Stomach (tissue), 9 donors: Measurements from ENCODE around the gene TMEM52. TPM values are rescaled to one million over a fixed set of nuclear protein-coding genes. Genes with fewer than 3 reads are reported as not detected.
A peak's percentile ranks its signal among the peaks of the same experiment; 100 is the strongest.

Source experiments
- DNase-seq, 2 donors: peaks; one replicate each; pipeline versions ENCODE4 v3.0.0 to v3.0.0-alpha.2; 2013 to 2019
- H3K27ac ChIP-seq, 5 donors: fragments of 200-600 bp in 4 of 5; sonication (generic) in 4 of 5; one replicate each; pipeline ENCODE4 v1.5.1; 2013 to 2019; ENCODE audit warnings: mild to moderate bottlenecking in 1 of 5, moderate library complexity in 1 of 5
- H3K27me3 ChIP-seq, 3 donors: fragments of 200-600 bp; sonication (generic); one replicate each; pipeline ENCODE4 v1.5.1; 2017 to 2019; ENCODE audit warnings: mixed run types in 1 of 3
- H3K36me3 ChIP-seq, 4 donors: fragments of 200-600 bp; sonication (generic); 1 replicate in 3 of 4; 2 replicates in 1 of 4; pipeline ENCODE4 v1.5.1; 2016 to 2019
- H3K4me1 ChIP-seq, 4 donors: fragments of 200-600 bp; sonication (generic); one replicate each; pipeline ENCODE4 v1.5.1; 2016 to 2019
- H3K4me3 ChIP-seq, 4 donors: fragments of 200-600 bp; sonication (generic) in 3 of 4; one replicate each; pipeline ENCODE4 v1.5.1; 2016 to 2019; ENCODE audit warnings: mild to moderate bottlenecking in 1 of 4
- H3K9me3 ChIP-seq, 4 donors: fragments of 200-600 bp; sonication (generic); one replicate each; pipeline ENCODE4 v1.5.1; 2016 to 2019
- EP300 ChIP-seq: sonication (generic); formaldehyde crosslinking; IDR thresholded peaks from one replicate; pipeline ENCODE4 v1.6.1; 2017; ENCODE audit warnings: antibody characterized with exemption
- POLR2A ChIP-seq, 4 donors: fragments of 450-650 bp; IDR thresholded peaks; one replicate each; pipeline ENCODE4 v1.6.1; 2016; ENCODE audit warnings: antibody characterized with exemption in 4 of 4, control low read depth in 2 of 4, mild to moderate bottlenecking in 1 of 4, moderate library complexity in 1 of 4
- POLR2AphosphoS5 ChIP-seq, 3 donors: sonication (generic); formaldehyde crosslinking; IDR thresholded peaks; one replicate each; pipeline ENCODE4 v1.6.1; 2016; ENCODE audit warnings: antibody characterized with exemption in 3 of 3
- WGBS, 5 donors: extraction: QIAGEN DNeasy Blood & Tissue Kit in 3 of 5; methylation state at CpG; one replicate each; pipeline versions ENCODE4 v1.1.5 to v1.1.7; 2013 to 2018; 5-methylcytosine and 5-hydroxymethylcytosine counted together
- intact Hi-C: fragments of 100-400 bp; cut with DNase I; formaldehyde crosslinking; loops from one replicate; pipeline ENCODE4 v1.15.1; 2023; ENCODE audit warnings: low total_unique reads
- polyA plus RNA-seq, 3 donors: library from polyadenylated mRNA; stranded (reverse); fragments of 200-250 nt; gene quantifications; one replicate each; pipeline ENCODE4 v1.2.3, GENCODE V29; 2013
- total RNA-seq, 5 donors: library from RNA; depleted of rRNA; stranded (reverse); fragments of >200 nt; gene quantifications; one replicate each; pipeline versions ENCODE4 v1.1.0 to v1.2.3, GENCODE V29; 2014 to 2016
- TF ChIP-seq, protein P1 (sequence below), 7 experiments: fragments of 450-650 bp in 4 of 7; fragments of 200-600 bp in 3 of 7; sonication (generic) in 3 of 7; IDR thresholded peaks; one replicate each; pipeline ENCODE4 v1.5.1; 2016 to 2019; ENCODE audit warnings: antibody characterized with exemption in 7 of 7, control low read depth in 2 of 7, mild to moderate bottlenecking in 1 of 7
- donor health status: healthy with polysubstance abuse.
- donor health status: Bipolar disorder and iron deficiency.
- donor health status: healthy.

The TMEM52 gene
- total and polyA plus RNA-seq, 8 donors = 5.0 to 10.4 (median 8.0) TPM; not detected in 4

DNA sequence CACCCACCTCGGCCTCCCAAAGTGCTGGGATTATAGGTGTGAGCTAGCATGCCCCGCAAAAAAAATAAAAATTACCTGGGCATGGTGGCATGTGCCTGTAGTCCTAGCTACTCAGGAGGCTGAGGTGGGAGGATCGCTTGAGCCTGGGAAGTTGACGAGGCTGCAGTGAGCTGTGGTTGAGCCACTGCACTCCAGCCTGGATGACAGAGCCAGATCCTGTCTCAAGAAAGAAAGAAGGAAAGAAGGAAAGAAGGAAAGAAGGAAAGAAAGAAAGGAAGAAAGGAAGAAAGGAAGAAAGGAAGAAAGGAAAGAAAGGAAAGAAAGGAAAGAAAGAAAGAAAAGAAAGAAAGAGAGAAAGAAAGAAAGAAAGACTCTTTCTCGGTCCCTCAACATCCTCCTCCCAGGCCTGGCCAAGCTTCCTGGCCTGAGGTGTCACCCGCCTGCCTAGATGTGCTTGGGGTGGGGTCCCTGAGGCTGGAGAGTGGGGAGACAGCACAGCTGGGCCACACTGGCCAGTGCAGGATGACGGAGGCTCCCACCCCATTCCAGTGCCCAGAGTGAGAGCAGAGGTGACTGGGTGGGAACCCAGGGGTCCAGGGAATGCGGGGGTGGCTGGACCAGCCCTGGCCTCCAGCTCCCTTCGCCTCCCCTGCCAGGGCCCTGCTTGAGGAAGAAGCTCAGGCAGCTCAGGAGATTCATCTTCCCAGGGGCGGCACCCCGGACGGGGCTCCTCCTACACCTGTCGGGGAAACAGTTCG, 18.0 kb downstream of the TMEM52 start:
- WGBS, 5 donors = 74 to 83% (median 80%) methylated on average over 8 to 14 of the region's 14 CpGs
- no peaks in the 10 kb centered on the region for H3K9me3 ChIP-seq
- intact Hi-C loops = loop anchor here (10.0 kb wide), 1 partner anchor 136 kb away; no protein-coding TSS in a partner anchor
- H3K27me3 ChIP-seq = peaks cover 0 to 20% (median 3%) of the 10 kb centered on the region in 3 donors
- no peak for DNase-seq
- peaks cover 1 to 15% (median 8%) of the 10 kb centered on the region in 4 donors for H3K4me1 ChIP-seq
- H3K36me3 ChIP-seq = no peaks in the 10 kb centered on the region
- H3K4me3 ChIP-seq = no peak overlapping the region
- H3K27ac ChIP-seq = no peak overlapping the region
- TF ChIP-seq POLR2A (IDR thresholded peaks at IDR 0.05) (no peak), EP300 (no peak), POLR2AphosphoS5 (IDR thresholded peaks at IDR 0.05) (no peak)
- TF ChIP-seq, protein P1, sequence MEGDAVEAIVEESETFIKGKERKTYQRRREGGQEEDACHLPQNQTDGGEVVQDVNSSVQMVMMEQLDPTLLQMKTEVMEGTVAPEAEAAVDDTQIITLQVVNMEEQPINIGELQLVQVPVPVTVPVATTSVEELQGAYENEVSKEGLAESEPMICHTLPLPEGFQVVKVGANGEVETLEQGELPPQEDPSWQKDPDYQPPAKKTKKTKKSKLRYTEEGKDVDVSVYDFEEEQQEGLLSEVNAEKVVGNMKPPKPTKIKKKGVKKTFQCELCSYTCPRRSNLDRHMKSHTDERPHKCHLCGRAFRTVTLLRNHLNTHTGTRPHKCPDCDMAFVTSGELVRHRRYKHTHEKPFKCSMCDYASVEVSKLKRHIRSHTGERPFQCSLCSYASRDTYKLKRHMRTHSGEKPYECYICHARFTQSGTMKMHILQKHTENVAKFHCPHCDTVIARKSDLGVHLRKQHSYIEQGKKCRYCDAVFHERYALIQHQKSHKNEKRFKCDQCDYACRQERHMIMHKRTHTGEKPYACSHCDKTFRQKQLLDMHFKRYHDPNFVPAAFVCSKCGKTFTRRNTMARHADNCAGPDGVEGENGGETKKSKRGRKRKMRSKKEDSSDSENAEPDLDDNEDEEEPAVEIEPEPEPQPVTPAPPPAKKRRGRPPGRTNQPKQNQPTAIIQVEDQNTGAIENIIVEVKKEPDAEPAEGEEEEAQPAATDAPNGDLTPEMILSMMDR (IDR thresholded peaks at IDR 0.05) = no peak

GRCh38 chr1:1899967-1900327, 19.1 kb downstream of the TMEM52 start:
- no peak for DNase-seq
- H3K4me1 ChIP-seq = peaks cover 0 to 23% (median 15%) of the 10 kb centered on the region in 4 donors
- no peak overlapping the region for H3K27ac ChIP-seq
- no peak overlapping the region for H3K4me3 ChIP-seq
- TF ChIP-seq POLR2A (IDR thresholded peaks at IDR 0.05) = no peak
- TF ChIP-seq, protein P1 (IDR thresholded peaks at IDR 0.05) = no peak
- no peak for TF ChIP-seq EP300
- TF ChIP-seq POLR2AphosphoS5 (IDR thresholded peaks at IDR 0.05) = no peak
- no peaks in the 10 kb centered on the region for H3K36me3 ChIP-seq
- H3K9me3 ChIP-seq = no peaks in the 10 kb centered on the region
- H3K27me3 ChIP-seq = peaks cover 0 to 31% (median 4%) of the 10 kb centered on the region in 3 donors
- 77 to 97% (median 82%) methylated on average over 8 to 9 of the region's 9 CpGs for WGBS, 5 donors
- intact Hi-C loops = loop anchor here (10.0 kb wide), 1 partner anchor 135 kb away; no protein-coding TSS in a partner anchor

DNA sequence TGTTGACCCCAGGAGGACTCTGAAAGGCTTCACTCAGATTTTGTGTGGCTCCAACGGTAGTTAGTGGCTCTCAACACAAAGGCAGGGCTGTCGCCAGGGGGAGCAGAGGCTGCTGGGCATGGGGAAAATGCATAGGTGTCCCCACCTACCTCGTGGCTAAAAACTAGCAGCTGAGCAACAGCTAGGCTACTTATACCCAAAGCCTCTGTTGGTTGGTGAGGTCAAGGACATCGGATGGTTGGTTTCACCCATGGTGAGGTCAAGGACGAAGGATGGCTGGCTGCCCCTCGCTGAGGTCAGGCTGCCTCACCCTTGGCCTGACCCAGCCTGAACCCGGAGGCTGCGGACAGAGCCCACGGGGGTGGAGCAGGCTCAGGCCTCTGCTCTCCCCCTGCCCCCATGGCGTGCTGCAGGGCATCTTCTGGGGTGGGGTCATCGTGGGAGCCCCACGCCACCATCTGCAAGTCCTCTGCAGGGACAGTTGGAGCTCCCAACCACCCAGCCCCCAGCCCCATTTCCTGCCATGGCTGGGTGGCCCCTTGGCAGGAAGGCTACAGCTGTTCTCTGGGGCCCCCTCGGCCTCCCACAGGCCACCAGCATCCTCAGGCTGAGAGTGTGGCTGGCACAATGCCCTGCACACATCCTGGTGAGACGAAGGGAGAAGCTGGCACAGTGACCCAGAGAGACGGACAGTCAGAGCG, 19.7 kb downstream of the TMEM52 start:
- intact Hi-C loops = no loop called here
- Histone ChIP-seq H3K9me3 (no peaks in the 10 kb centered on the region), H3K27me3 (peaks cover 0 to 36% (median 4%) of the 10 kb centered on the region in 3 donors), H3K4me3 (no peak overlapping the region), H3K4me1 (peaks cover 0 to 28% (median 20%) of the 10 kb centered on the region in 4 donors), H3K27ac (no peak overlapping the region), H3K36me3 (no peaks in the 10 kb centered on the region)
- DNase-seq = peak in 1 of 2 donors; percentile 41
- TF ChIP-seq, protein P1 (IDR thresholded peaks at IDR 0.05) = peak in 1 of 7 experiments; percentile 11
- no peak for TF ChIP-seq POLR2AphosphoS5 (IDR thresholded peaks at IDR 0.05)
- 13 to 61% (median 54%) methylated on average over 3 to 16 of the region's 16 CpGs for WGBS, 5 donors

DNA sequence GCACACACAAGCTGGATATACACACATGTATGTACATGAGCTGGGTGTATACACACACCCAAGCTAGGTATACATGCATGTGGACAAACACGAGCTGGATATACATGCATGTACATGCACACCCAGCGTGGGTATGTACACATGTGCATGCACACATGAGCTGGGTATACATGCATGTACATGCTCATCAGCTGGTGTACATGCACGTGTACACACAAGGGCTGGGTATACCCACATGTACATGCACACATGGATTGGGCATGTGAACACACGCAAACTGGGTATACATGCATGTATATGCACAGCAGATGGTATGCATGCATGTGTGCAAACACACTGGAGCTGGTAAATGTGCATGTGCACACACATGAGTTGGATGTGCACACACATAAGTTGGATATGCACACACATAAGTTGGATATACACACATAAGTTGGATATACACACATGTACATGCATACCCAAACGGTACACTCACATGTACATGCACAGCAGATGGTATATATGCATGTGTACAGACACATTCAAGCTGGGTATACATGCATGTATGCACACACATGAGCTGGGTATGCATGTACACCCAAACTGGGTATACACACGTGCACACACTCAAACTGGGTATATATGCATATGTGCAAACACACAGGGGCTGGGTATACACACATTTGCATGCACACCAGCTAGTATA, 20.7 kb downstream of the TMEM52 start:
- no peak for DNase-seq
- WGBS, 5 donors = 85 to 95% (median 93%) methylated on average over 5 to 6 of the region's 6 CpGs
- TF ChIP-seq POLR2A (IDR thresholded peaks at IDR 0.05) = no peak
- no peak for TF ChIP-seq EP300
- no peak for TF ChIP-seq POLR2AphosphoS5 (IDR thresholded peaks at IDR 0.05)
- TF ChIP-seq, protein P1 (IDR thresholded peaks at IDR 0.05) = no peak
- Histone ChIP-seq H3K9me3 (no peaks in the 10 kb centered on the region), H3K4me1 (peaks cover 0 to 38% (median 30%) of the 10 kb centered on the region in 4 donors), H3K4me3 (no peak overlapping the region), H3K36me3 (no peaks in the 10 kb centered on the region), H3K27ac (no peak overlapping the region), H3K27me3 (peaks cover 0 to 42% (median 4%) of the 10 kb centered on the region in 3 donors)
- intact Hi-C loops = no loop called here
